ENCODE data around the gene PPP1CC.

PPP1CC gene

DNA sequence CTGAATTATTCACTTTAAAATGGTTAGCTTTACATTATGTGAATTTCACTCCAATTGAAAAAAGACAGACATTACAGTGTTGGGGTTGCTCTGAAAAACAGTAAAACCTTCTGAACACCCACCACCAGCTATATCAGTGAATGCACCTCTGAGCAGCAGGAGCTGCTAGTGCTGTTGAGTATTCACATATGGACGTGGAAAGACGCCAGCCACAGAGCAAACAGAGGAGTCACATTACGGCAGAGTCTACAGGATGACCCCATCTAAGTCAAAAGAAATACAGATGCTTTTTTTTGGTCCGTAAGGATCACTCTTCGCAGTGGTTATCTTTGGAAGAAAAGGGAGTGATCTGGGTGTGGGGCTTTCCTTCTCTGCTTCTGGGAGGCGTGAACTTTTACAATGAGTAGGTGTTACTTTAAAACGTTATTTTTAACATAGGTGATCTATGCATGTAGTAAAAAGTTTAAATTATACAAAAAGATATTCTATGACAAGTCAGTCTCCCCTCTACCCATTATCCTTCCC, 58.3 kb downstream of the PPP1CC start:
- no peak for DNase-seq

DNA sequence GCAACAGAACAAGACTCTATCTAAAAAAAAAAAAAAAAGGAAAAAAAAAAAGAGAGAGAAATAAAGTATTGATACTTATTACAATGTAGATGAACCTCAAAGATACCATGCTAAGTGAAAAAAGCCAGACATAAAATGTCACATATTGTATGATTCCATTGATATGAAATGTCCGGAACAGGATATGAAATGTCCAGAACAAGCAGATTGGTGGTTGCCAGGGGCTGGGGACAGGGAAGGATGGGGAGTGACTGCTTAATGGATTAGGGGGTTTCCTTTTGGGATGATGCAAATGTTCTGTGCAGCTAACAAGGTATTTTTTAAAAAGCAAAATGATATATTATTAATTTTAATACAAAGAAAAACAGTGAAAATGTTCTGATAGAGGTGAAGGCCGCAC, 58.8 kb downstream of the PPP1CC start:
- no peak for DNase-seq

DNA sequence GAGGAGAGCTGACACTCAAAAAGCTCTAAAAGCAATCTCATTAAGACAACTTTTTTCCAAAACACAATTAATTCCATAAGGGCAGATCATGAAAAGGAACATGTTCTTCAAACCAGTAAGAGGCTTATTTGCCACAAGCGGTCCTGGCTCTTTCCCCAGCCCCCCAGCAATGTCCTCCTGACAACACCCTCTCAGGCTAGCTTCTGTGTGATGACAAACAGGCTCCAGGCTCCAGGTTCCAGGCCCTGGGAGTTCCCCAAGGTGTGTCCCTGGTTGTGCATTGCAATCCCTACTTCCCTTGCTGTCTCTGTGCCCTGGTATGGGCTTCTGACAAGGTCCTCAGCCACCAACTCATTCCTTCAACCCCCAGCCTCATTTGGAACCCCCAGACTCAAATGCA, 62.7 kb downstream of the PPP1CC start:
- DNase-seq, result no peak

DNA sequence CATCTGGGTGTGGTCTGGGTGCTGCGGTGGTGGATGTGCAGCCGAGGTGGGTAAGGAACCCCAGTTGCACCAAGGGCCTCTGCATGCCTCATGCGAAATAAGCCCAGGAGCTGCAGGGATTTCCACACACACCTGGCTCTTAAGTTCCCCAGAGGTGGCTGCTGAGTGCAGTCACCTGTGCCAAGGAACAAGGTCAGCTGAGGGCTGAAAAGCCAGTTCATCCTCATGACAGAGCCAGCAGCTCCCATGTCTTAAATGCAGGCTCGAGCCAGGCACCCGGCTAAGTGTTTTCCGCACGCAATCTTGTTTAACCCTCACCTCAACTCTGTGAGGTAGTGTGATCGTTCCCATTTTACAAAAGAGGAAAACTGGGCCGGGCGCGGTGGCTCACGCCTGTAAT, 63.5 kb downstream of the PPP1CC start:
- DNase-seq, result no peak

DNA sequence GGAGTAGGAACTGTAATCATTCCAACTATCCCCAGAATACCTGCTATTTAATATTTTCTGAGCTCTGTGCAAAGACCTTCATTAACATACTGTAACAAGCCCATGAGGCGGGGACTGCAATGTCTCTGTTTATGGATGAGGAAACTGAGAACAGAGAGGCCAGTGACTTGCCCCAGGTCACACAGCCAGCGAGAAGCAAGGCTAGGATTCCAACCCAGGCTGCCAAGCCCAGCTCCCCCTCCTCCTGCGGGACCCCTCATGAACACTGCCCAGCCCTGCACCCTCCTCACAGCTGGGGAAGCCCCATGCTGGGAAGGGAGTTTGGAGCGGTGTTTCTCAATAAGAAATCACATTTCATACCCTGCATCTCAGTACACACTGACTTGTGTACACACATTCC, 64.7 kb downstream of the PPP1CC start:
- DNase-seq, result no peak

DNA sequence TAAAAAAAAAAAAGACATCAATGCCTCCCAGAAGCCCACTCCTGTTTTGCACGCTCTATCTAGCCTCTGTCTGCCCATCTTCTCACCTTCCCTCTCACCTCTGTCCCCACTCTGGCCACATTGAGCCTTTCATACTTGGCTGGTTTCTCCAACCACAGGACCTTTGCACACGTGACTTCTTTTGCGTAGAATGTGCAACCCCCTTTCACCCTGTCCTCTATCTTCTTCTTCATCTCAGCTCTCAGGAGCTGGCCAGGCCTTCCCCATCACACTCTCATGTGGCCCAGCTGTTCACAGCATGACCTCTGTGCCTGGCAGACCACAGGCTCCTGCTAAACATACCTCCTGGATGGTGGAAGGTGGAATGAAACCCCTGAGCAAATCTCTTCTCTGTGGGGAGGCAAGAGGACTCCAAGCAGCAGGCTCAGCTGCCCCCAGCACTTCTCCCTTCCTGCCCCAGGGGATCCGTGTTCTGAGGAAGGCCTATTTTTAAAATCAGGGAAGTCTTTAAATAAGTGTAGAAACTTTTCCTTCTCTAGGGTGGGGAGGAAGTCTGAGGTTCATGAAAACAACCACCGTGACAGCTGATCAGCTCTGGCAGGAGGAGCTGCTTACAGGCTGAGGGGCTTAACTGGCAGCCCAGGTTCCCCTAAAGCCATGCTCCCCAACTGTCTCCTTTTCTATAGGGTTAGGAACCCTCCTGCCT, 65.3 kb downstream of the PPP1CC start:
- no peak for DNase-seq

DNA sequence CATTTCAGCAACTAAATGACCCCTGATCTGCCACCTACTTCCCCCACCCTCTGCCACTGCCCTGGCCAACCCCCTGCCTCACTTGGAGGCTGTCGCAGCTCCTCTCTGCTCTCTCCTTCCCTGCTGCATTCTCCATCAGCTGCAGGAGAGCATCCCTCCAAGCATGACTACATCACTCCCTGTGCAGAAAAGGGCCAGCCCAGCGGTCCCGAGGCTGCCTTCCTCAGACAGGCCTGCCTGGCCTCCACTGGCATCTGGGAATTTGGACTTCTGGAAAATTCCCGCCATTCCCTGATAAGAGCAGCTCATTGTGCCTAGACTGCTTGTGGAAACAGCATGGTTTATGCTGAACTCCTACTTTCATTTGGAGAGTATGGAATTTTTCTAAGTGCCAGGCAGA, 66.5 kb downstream of the PPP1CC start:
- DNase-seq, result no peak

DNA sequence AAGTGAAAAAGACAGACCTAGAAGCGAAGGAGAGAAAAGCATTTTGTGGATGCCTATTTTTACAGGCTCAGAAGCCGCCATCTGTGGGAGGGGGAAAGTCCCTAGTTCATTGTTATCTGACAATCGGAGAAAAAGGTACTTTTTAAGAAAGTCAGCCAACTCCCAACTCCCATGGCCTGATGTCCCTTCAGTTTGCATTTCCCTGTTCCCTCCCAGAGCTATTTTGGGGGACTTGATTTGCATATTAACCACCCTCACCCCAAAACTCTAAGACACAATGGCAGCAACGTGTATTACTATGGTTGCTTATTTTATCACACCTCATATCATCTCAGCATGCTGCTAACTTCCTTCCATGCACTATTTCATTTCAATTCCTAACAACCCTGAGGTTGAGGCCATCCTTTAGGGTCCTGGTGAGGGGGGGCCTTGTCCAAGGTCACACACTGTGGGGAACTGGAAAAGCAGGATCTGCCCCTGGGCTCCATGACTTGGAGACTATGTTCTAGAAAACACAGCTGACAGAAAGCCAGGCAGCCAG, 72.5 kb downstream of the PPP1CC start:
- no peak for DNase-seq
